Fibroblast of lung (primary cell): Measurements from ENCODE around the gene SIGLEC7. TPM values are rescaled to one million over a fixed set of nuclear protein-coding genes. Genes with fewer than 3 reads are reported as not detected.

Experiments
- DNase-seq, 2 donors: peaks; one replicate each; pipeline versions ENCODE4 v3.0.0 to v3.0.0-alpha.2; 2010; ENCODE audit warnings: low read depth in 2 of 2
- H2AFZ ChIP-seq: 2 replicates; pipeline ENCODE4 v1.5.1; 2012; ENCODE audit warnings: low read length, control low read depth, inconsistent platforms
- H3K27ac ChIP-seq: 2 replicates; pipeline ENCODE4 v1.5.1; 2011; ENCODE audit warnings: low read length, control low read depth; ENCODE audit not compliant: insufficient read depth
- H3K27me3 ChIP-seq: 2 replicates; pipeline ENCODE4 v1.5.1; 2011; ENCODE audit warnings: mild to moderate bottlenecking, low read length; ENCODE audit not compliant: control insufficient read depth, insufficient read depth
- H3K36me3 ChIP-seq: 2 replicates; pipeline ENCODE4 v1.5.1; 2011; ENCODE audit warnings: low read length; ENCODE audit not compliant: control insufficient read depth, insufficient read depth
- H3K4me1 ChIP-seq: 2 replicates; pipeline ENCODE4 v1.5.1; 2011; ENCODE audit warnings: low read length; ENCODE audit not compliant: control insufficient read depth, insufficient read depth; ENCODE audit errors: extremely low read depth
- H3K4me2 ChIP-seq: 2 replicates; pipeline ENCODE4 v1.5.1; 2011; ENCODE audit warnings: low read length, control low read depth; ENCODE audit not compliant: insufficient read depth; ENCODE audit errors: extremely low read depth
- H3K4me3 ChIP-seq, 4 experiments: fragments of 200-600 bp in 1 of 4; sonication (generic) in 1 of 4; replicated peaks in 1 of 4; 2 replicates each; pipeline ENCODE4 v1.5.1; 2011 to 2016; ENCODE audit warnings: low read length in 4 of 4, low read depth in 3 of 4, mild to moderate bottlenecking in 3 of 4, control low read depth in 2 of 4, inconsistent platforms in 1 of 4, mixed read lengths in 1 of 4; ENCODE audit not compliant: insufficient read depth in 1 of 4; ENCODE audit errors: control extremely low read depth in 1 of 4
- H3K79me2 ChIP-seq: 2 replicates; pipeline ENCODE4 v1.5.1; 2012; ENCODE audit warnings: mild to moderate bottlenecking, low read length, inconsistent platforms; ENCODE audit not compliant: control insufficient read depth, insufficient read depth
- H3K9ac ChIP-seq: 2 replicates; pipeline ENCODE4 v1.5.1; 2011; ENCODE audit warnings: mild to moderate bottlenecking, low read length, control low read depth; ENCODE audit not compliant: insufficient read depth
- H3K9me3 ChIP-seq: 2 replicates; pipeline ENCODE4 v1.5.1; 2012; ENCODE audit warnings: low read depth, low read length; ENCODE audit not compliant: control insufficient read depth, insufficient read depth
- H4K20me1 ChIP-seq: 2 replicates; pipeline ENCODE4 v1.5.1; 2011; ENCODE audit warnings: low read length; ENCODE audit not compliant: control insufficient read depth, insufficient read depth; ENCODE audit errors: extremely low read depth
- CTCF ChIP-seq, 2 donors: IDR thresholded peaks in 1 of 2; conservative IDR thresholded peaks in 1 of 2; 1 replicate in 1 of 2; 2 replicates in 1 of 2; pipeline ENCODE4 v1.5.1; 2011 to 2012; ENCODE audit warnings: low read length in 2 of 2, control low read depth in 1 of 2, inconsistent platforms in 1 of 2, low read depth in 1 of 2, mild to moderate bottlenecking in 1 of 2
- EZH2 ChIP-seq: IDR thresholded peaks from 2 replicates; pipeline ENCODE4 v1.5.1; 2012; ENCODE audit warnings: low read length, control low read depth, mild to moderate bottlenecking; ENCODE audit errors: missing control alignments
- polyA plus RNA-seq, 2 donors: library from polyadenylated mRNA; depleted of rRNA in 1 of 2; stranded (reverse) in 1 of 2; unstranded in 1 of 2; fragments of >200 nt; gene quantifications; 2 replicates each; pipeline ENCODE4 v1.2.1, GENCODE V29; 2011 to 2012; ENCODE audit warnings: missing spikeins in 1 of 2
- total RNA-seq: library from RNA; depleted of rRNA; stranded (reverse); fragments of >200 nt; gene quantifications from 2 replicates; pipeline ENCODE4 v1.2.1, GENCODE V29; 2014

SIGLEC7 gene
- total and polyA plus RNA-seq, 2 donors (not counting 1 experiment from before 2014, with no cell fraction given): not detected

GRCh38 chr19:51122112-51122981, 19.8 kb upstream of the SIGLEC7 start:
- DNase-seq: no peak
- H3K9ac ChIP-seq: no peak overlapping the region
- H3K27me3 ChIP-seq: no peaks in the 10 kb centered on the region
- no peak for TF ChIP-seq CTCF (conservative IDR thresholded peaks at IDR 0.05 in 1 of 2, IDR thresholded peaks at IDR 0.05 in 1 of 2; ENCODE audit: low read depth in 1 of 2, low read length in 2 of 2)
- no peak for TF ChIP-seq EZH2
- no peaks in the 10 kb centered on the region for H3K79me2 ChIP-seq
- H3K4me3 ChIP-seq: no peak overlapping the region
- H3K4me2 ChIP-seq: no peak overlapping the region
- H2AFZ ChIP-seq: no peak overlapping the region
- H3K4me1 ChIP-seq: no peaks in the 10 kb centered on the region
- no peaks in the 10 kb centered on the region for H3K9me3 ChIP-seq
- H3K36me3 ChIP-seq: no peaks in the 10 kb centered on the region
- H4K20me1 ChIP-seq: no peaks in the 10 kb centered on the region
- no peak overlapping the region for H3K27ac ChIP-seq

- H3K36me3 ChIP-seq: no peaks in the 10 kb centered on the region
- DNase-seq: no peak
- TF ChIP-seq CTCF (conservative IDR thresholded peaks at IDR 0.05 in 1 of 2, IDR thresholded peaks at IDR 0.05 in 1 of 2; ENCODE audit: low read depth in 1 of 2, low read length in 2 of 2) (no peak), EZH2 (no peak)
Measured at GRCh38 chr19:51123381-51123800, 18.7 kb upstream of the SIGLEC7 start.

DNA sequence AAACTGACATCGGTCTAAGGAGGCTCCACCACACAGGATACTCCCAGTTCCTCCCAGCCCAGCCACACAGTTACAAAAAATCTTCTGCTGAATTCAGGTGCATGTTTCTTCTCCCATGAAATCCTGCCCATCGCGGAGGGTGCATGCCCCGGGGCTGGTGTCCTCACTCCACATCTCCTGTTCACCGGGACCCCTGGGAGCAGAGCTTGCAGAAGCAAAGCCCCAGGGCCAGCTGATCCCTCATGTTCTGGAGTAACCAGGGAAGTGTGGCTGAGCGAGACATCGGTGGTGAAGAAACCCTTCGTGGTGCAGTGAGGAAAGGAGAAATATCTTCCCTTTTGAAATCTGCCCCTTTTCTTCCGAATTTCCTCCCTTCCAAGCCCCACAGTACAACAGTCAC, 18.3 kb upstream of the SIGLEC7 start:
- H3K27me3 ChIP-seq: no peaks in the 10 kb centered on the region

More at GRCh38 chr19:51123381-51123800, 18.7 kb upstream of the SIGLEC7 start:
- Histone ChIP-seq H3K4me3 (no peak overlapping the region), H3K79me2 (no peaks in the 10 kb centered on the region), H3K27ac (no peak overlapping the region), H3K9ac (no peak overlapping the region), H3K4me1 (no peaks in the 10 kb centered on the region), H3K27me3 (no peaks in the 10 kb centered on the region), H2AFZ (no peak overlapping the region), H4K20me1 (no peaks in the 10 kb centered on the region), H3K9me3 (no peaks in the 10 kb centered on the region), H3K4me2 (no peak overlapping the region)

More for the DNA sequence above, 18.3 kb upstream of the SIGLEC7 start:
- Histone ChIP-seq H3K27ac (no peak overlapping the region), H4K20me1 (no peaks in the 10 kb centered on the region), H2AFZ (no peak overlapping the region), H3K9ac (no peak overlapping the region), H3K4me1 (no peaks in the 10 kb centered on the region), H3K9me3 (no peaks in the 10 kb centered on the region), H3K36me3 (no peaks in the 10 kb centered on the region), H3K4me2 (no peak overlapping the region), H3K79me2 (no peaks in the 10 kb centered on the region), H3K4me3 (no peak overlapping the region)
- DNase-seq: no peak
- TF ChIP-seq CTCF (conservative IDR thresholded peaks at IDR 0.05 in 1 of 2, IDR thresholded peaks at IDR 0.05 in 1 of 2; ENCODE audit: low read depth in 1 of 2, low read length in 2 of 2): no peak
- no peak for TF ChIP-seq EZH2
